SK-N-SH (cell line): ENCODE measurements around the gene FYTTD1. TPM values are rescaled to one million over a fixed set of nuclear protein-coding genes. Genes with fewer than 3 reads are reported as not detected.

Experiments
- CTCF ChIA-PET: fragments of 300-600, 350-600 bp; formaldehyde crosslinking; extraction: SDS; loops from one replicate; lab custom pipeline; 2021; lab: Yijun Ruan, JAX
- POLR2A ChIA-PET: fragments of 350-600 bp; sonication (Branson Sonifier 250); formaldehyde crosslinking; extraction: SDS; loops from one replicate; lab custom pipeline; 2020; ENCODE audit warnings: antibody characterized with exemption, inconsistent platforms; lab: Yijun Ruan, JAX
- DNase-seq: peaks from one replicate; pipeline ENCODE4 v3.0.0; 2012
- H2AFZ ChIP-seq: fragments of 200-600 bp; sonication (generic); 2 replicates; pipeline ENCODE4 v1.8.1; 2016; ENCODE audit warnings: antibody characterized with exemption, mild to moderate bottlenecking, low read depth
- H3F3A ChIP-seq: fragments of 200-600 bp; sonication (generic); replicated peaks from 2 replicates; pipeline ENCODE3; 2016; ENCODE audit warnings: antibody characterized with exemption, mild to moderate bottlenecking; ENCODE audit not compliant: insufficient read depth
- H3K27ac ChIP-seq, 2 experiments: fragments of 200-500 bp in 1 of 2; fragments of 200-600 bp in 1 of 2; sonication (Bioruptor generic) in 1 of 2; sonication (generic), shearing (Covaris generic) in 1 of 2; 2 replicates each; pipeline versions ENCODE4 v1.5.1 to v1.6.1; 2014 to 2016; ENCODE audit warnings: low read depth in 2 of 2, inconsistent platforms in 1 of 2, low read length in 1 of 2, mild to moderate bottlenecking in 1 of 2, mixed read lengths in 1 of 2
- H3K27me3 ChIP-seq: fragments of 200-600 bp; sonication (generic), shearing (Covaris generic); 2 replicates; pipeline ENCODE4 v1.6.1; 2016; ENCODE audit warnings: mixed run types; ENCODE audit not compliant: insufficient read depth
- H3K36me3 ChIP-seq, 2 experiments: fragments of 200-500 bp in 1 of 2; fragments of 200-600 bp in 1 of 2; sonication (Bioruptor generic) in 1 of 2; sonication (generic) in 1 of 2; replicated peaks in 1 of 2; 2 replicates each; pipeline versions ENCODE3 to v1.5.1; 2014 to 2016; ENCODE audit warnings: low read length in 1 of 2, mild to moderate bottlenecking in 1 of 2; ENCODE audit not compliant: insufficient read depth in 2 of 2, control insufficient read depth in 1 of 2
- H3K4me1 ChIP-seq, 2 experiments: fragments of 200-500 bp in 1 of 2; fragments of 200-600 bp in 1 of 2; sonication (Bioruptor generic) in 1 of 2; sonication (generic), shearing (Covaris generic) in 1 of 2; 2 replicates each; pipeline versions ENCODE4 v1.5.1 to v1.6.1; 2014 to 2016; ENCODE audit warnings: low read depth in 1 of 2, low read length in 1 of 2, mixed run types in 1 of 2; ENCODE audit not compliant: insufficient read depth in 2 of 2, control insufficient read depth in 1 of 2
- H3K4me2 ChIP-seq: fragments of 200-600 bp; sonication (generic), shearing (Covaris generic); 2 replicates; pipeline ENCODE4 v1.6.1; 2017; ENCODE audit warnings: mixed run types
- H3K4me3 ChIP-seq, 2 experiments: fragments of 200-500 bp in 1 of 2; fragments of 200-600 bp in 1 of 2; sonication (Bioruptor generic) in 1 of 2; sonication (generic), shearing (Covaris generic) in 1 of 2; 2 replicates each; pipeline versions ENCODE4 v1.5.1 to v1.8.1; 2014 to 2016; ENCODE audit warnings: low read depth in 2 of 2, inconsistent platforms in 1 of 2, low read length in 1 of 2, mild to moderate bottlenecking in 1 of 2, mixed read lengths in 1 of 2, moderate library complexity in 1 of 2
- H3K79me2 ChIP-seq: fragments of 200-600 bp; sonication (generic); 2 replicates; pipeline ENCODE4 v1.8.1; 2017; ENCODE audit warnings: mild to moderate bottlenecking; ENCODE audit not compliant: insufficient read depth
- H3K9ac ChIP-seq: fragments of 200-600 bp; sonication (generic); 2 replicates; pipeline ENCODE4 v1.6.1; 2017; ENCODE audit warnings: mixed run types
- H3K9me2 ChIP-seq: fragments of 200-600 bp; sonication (generic); 2 replicates; pipeline ENCODE4 v1.6.1; 2017; ENCODE audit warnings: mixed run types
- H3K9me3 ChIP-seq: fragments of 200-600 bp; sonication (generic); 2 replicates; pipeline ENCODE4 v1.6.1; 2017; ENCODE audit warnings: mixed run types, mild to moderate bottlenecking, moderate library complexity
- H4K20me1 ChIP-seq: fragments of 200-600 bp; sonication (generic); 2 replicates; pipeline ENCODE4 v1.6.1; 2017; ENCODE audit warnings: mild to moderate bottlenecking, mixed run types; ENCODE audit not compliant: insufficient read depth
- CTCF ChIP-seq: fragments of 200-600 bp; sonication (generic); IDR thresholded peaks from 2 replicates; pipeline ENCODE4 v1.6.1; 2017; ENCODE audit warnings: antibody characterized with exemption, mild to moderate bottlenecking, moderate library complexity
- ELF1 ChIP-seq: IDR thresholded peaks from 2 replicates; pipeline ENCODE4 v1.4.0; 2012
- EP300 ChIP-seq, 2 experiments: IDR thresholded peaks; 2 replicates each; pipeline versions ENCODE4 v1.4.0 to v1.6.1; 2012; ENCODE audit warnings: borderline replicate concordance in 1 of 2, low read depth in 1 of 2, low read length in 1 of 2
- EZH2phosphoT487 ChIP-seq: fragments of 200-600 bp; sonication (generic); IDR thresholded peaks from 2 replicates; pipeline ENCODE4 v1.6.1; 2017; ENCODE audit warnings: low read depth, mixed run types, mild to moderate bottlenecking, antibody characterized with exemption, moderate library complexity, borderline replicate concordance
- FOXJ3 ChIP-seq: sonication (generic); formaldehyde crosslinking; IDR thresholded peaks from 2 replicates; pipeline ENCODE4 v1.5.1; 2020; ENCODE audit warnings: mild to moderate bottlenecking, missing genetic modification reagents
- FOXM1 ChIP-seq: IDR thresholded peaks from 2 replicates; pipeline ENCODE4 v1.4.0; 2012; ENCODE audit warnings: low read depth, mild to moderate bottlenecking
- JUND ChIP-seq: IDR thresholded peaks from 2 replicates; pipeline ENCODE4 v1.4.0; 2012
- MAX ChIP-seq: IDR thresholded peaks from 2 replicates; pipeline ENCODE4 v1.4.0; 2012; ENCODE audit warnings: low read depth
- MEF2A ChIP-seq: IDR thresholded peaks from 2 replicates; pipeline ENCODE4 v1.4.0; 2012; ENCODE audit warnings: low read depth, borderline replicate concordance
- NFIC ChIP-seq: IDR thresholded peaks from 2 replicates; pipeline ENCODE4 v1.4.0; 2012; ENCODE audit warnings: borderline replicate concordance
- NRF1 ChIP-seq: IDR thresholded peaks from 2 replicates; pipeline ENCODE4 v1.6.1; 2012; ENCODE audit warnings: low read depth, mild to moderate bottlenecking, low read length
- RAD21 ChIP-seq: IDR thresholded peaks from 2 replicates; pipeline ENCODE4 v1.6.1; 2012; ENCODE audit warnings: mild to moderate bottlenecking, low read length
- RCOR1 ChIP-seq: fragments of 150-350 bp; IDR thresholded peaks from 2 replicates; pipeline ENCODE4 v1.6.1; 2017; ENCODE audit warnings: antibody characterized with exemption, low read length
- REST ChIP-seq: IDR thresholded peaks from 2 replicates; pipeline ENCODE4 v1.6.1; 2012; ENCODE audit warnings: mild to moderate bottlenecking, low read depth, low read length, moderate library complexity
- RFX5 ChIP-seq: IDR thresholded peaks from 2 replicates; pipeline ENCODE4 v1.6.1; 2012; ENCODE audit warnings: mild to moderate bottlenecking, improper control_type of control experiment, low read length
- RXRA ChIP-seq: IDR thresholded peaks from 2 replicates; pipeline ENCODE4 v1.4.0; 2012; ENCODE audit warnings: low read depth, mild to moderate bottlenecking, borderline replicate concordance
- SIN3A ChIP-seq: IDR thresholded peaks from 2 replicates; pipeline ENCODE4 v1.6.1; 2012; ENCODE audit warnings: low read depth, mild to moderate bottlenecking, low read length, moderate library complexity, borderline replicate concordance
- SMC3 ChIP-seq: IDR thresholded peaks from 2 replicates; pipeline ENCODE4 v1.6.1; 2012; ENCODE audit warnings: low read depth, low read length, improper control_type of control experiment
- TAF1 ChIP-seq: IDR thresholded peaks from 2 replicates; pipeline ENCODE4 v1.6.1; 2012; ENCODE audit warnings: low read depth, mild to moderate bottlenecking, low read length, moderate library complexity, borderline replicate concordance
- TCF12 ChIP-seq: IDR thresholded peaks from 2 replicates; pipeline ENCODE4 v1.4.0; 2012
- TEAD4 ChIP-seq: IDR thresholded peaks from 2 replicates; pipeline ENCODE4 v1.4.0; 2012; ENCODE audit warnings: mild to moderate bottlenecking, borderline replicate concordance; ENCODE audit not compliant: insufficient read depth
- ZBTB33 ChIP-seq: IDR thresholded peaks from 2 replicates; pipeline ENCODE4 v1.4.0; 2012; ENCODE audit warnings: low read depth, borderline replicate concordance
- polyA plus RNA-seq, 3 experiments: library from polyadenylated mRNA; depleted of rRNA; stranded (reverse); fragments of >200 nt; gene quantifications; 2 replicates each; pipeline ENCODE4 v1.2.3, GENCODE V29; 2012

FYTTD1 gene
- polyA plus RNA-seq, 1 of the 3 experiments (the other 2 are of a cell fraction) = 14.7 TPM

GRCh38 chr3:197835509-197835908, 85.8 kb downstream of the FYTTD1 start (continued):
- TF ChIP-seq REST (no peak), RCOR1 (no peak), RFX5 (no peak), FOXJ3 (CRISPR knock-in tag) (no peak), FOXM1 (no peak), NRF1 (no peak), TEAD4 (no peak), NFIC (no peak)

- peaks cover 55 to 80% of the 10 kb centered on the region in 2 experiments for H3K36me3 ChIP-seq
- TF ChIP-seq NRF1 (no peak), REST (no peak), SMC3 (no peak), MEF2A (no peak), TCF12 (no peak), RXRA (no peak), MAX (no peak), EP300 (IDR thresholded peaks at IDR 0.05; ENCODE audit: borderline replicate concordance in 1 of 2, low read depth in 1 of 2, low read length in 1 of 2) (no peak), FOXM1 (no peak), EZH2phosphoT487 (no peak), CTCF (no peak), JUND (no peak), TEAD4 (no peak), NFIC (no peak), ZBTB33 (no peak), ELF1 (no peak), TAF1 (no peak), RAD21 (no peak), SIN3A (no peak)
Observed at GRCh38 chr3:197836244-197836643, 86.6 kb downstream of the FYTTD1 start.

More at GRCh38 chr3:197836244-197836643, 86.6 kb downstream of the FYTTD1 start:
- Histone ChIP-seq H2AFZ (no peak overlapping the region), H4K20me1 (no peaks in the 10 kb centered on the region), H3K27ac (no peak overlapping the region), H3K27me3 (no peaks in the 10 kb centered on the region), H3K4me1 (no peaks in the 10 kb centered on the region), H3F3A (no peaks in the 10 kb centered on the region), H3K9ac (no peak overlapping the region), H3K79me2 (0 out of 2 replicates have a peak, but pooled peaks cover 3% of the 10 kb centered on the region), H3K9me3 (no peaks in the 10 kb centered on the region), H3K4me3 (no peak overlapping the region), H3K9me2 (no peaks in the 10 kb centered on the region), H3K4me2 (no peak overlapping the region)
- ChIA-PET CTCF (no interaction called here), POLR2A (no interaction called here)
- no peak for DNase-seq
